ENCODE measurements around the gene IFTAP.

DNA sequence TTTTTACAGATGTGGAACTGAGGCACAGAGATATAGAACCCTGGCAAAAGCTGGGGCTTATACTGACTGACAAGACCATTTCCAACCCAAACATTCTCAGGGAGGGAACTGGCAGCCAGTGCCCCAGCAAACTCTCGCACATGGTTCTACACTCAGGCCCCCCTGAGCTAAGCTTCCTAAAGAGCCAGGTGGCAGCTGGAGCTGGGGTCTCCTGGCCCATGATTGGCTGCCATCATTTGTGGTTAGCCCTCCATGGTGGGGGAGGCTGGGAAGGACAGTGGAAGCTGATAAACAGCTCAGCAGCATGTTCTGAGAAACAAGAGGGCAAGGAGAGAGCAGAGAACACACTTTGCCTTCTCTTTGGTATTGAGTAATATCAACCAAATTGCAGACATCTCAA, 26.6 kb upstream of the IFTAP start, which contains the start of gene RAG1:
- TF ChIP-seq POLR2AphosphoS5 (IDR thresholded peaks at IDR 0.05; ENCODE audit: low read depth, low read length) (no peak), TAF1 (IDR thresholded peaks at IDR 0.05; ENCODE audit: borderline replicate concordance, low read depth, low read length) (no peak)

All from GM12892 (cell line).